ENCODE data around the gene KCNQ4. TPM values are rescaled to one million over a fixed set of nuclear protein-coding genes. Genes with fewer than 3 reads are reported as not detected.

Gene KCNQ4
- 0.06 TPM in 1 of 2 replicates, not detected in the other for total RNA-seq (2014; rRNA removed; shearing (Covaris generic))
- 0.03 TPM in 1 of 2 replicates, not detected in the other for polyA plus RNA-seq (2015; cell fraction: cytosol; rRNA removed)
- polyA plus RNA-seq (2015; cell fraction: nucleus; rRNA removed): 0.08 and 0.17 TPM in 2 replicates

- no peak for DNase-seq (ENCODE audit: low read depth)
These were observed at the start of gene KCNQ4 for GRCh38 chr1:40783001-40783905. Gene KCNQ4 (plus strand): TSS chr1:40783787. CDS start chr1:40784094, 307 bp downstream.

- DNase-seq (ENCODE audit: low read depth): no peak
These were observed 48.5 kb upstream of the KCNQ4 start for GRCh38 chr1:40734882-40735628.

GRCh38 chr1:40736085-40736531 is 47.5 kb upstream of the KCNQ4 start:
- DNase-seq (ENCODE audit: low read depth): peak; percentile 44

- DNase-seq (ENCODE audit: low read depth): no peak
These were observed 44.8 kb upstream of the KCNQ4 start for GRCh38 chr1:40738831-40739230.

- DNase-seq (ENCODE audit: low read depth): no peak
These were observed 44.1 kb upstream of the KCNQ4 start for GRCh38 chr1:40739455-40740008.

GRCh38 chr1:40740039-40740996 is 43.3 kb upstream of the KCNQ4 start:
- no peak for DNase-seq (ENCODE audit: low read depth)

GRCh38 chr1:40740997-40741736 is 42.4 kb upstream of the KCNQ4 start:
- DNase-seq (ENCODE audit: low read depth): no peak

- no peak for DNase-seq (ENCODE audit: low read depth)
These were observed 41.1 kb upstream of the KCNQ4 start for GRCh38 chr1:40742363-40743061.

GRCh38 chr1:40743452-40743851 is 40.1 kb upstream of the KCNQ4 start:
- no peak for DNase-seq (ENCODE audit: low read depth)

GRCh38 chr1:40743860-40744259 is 39.7 kb upstream of the KCNQ4 start:
- no peak for DNase-seq (ENCODE audit: low read depth)

GRCh38 chr1:40745176-40745575 is 38.4 kb upstream of the KCNQ4 start:
- no peak for DNase-seq (ENCODE audit: low read depth)

- no peak for DNase-seq (ENCODE audit: low read depth)
These were observed 37.1 kb upstream of the KCNQ4 start for GRCh38 chr1:40746344-40747090.

GRCh38 chr1:40748841-40749718 is 34.5 kb upstream of the KCNQ4 start:
- DNase-seq (ENCODE audit: low read depth): no peak

- no peak for DNase-seq (ENCODE audit: low read depth)
These were observed 33.8 kb upstream of the KCNQ4 start for GRCh38 chr1:40749817-40750216.

GRCh38 chr1:40750451-40750908 is 33.1 kb upstream of the KCNQ4 start:
- DNase-seq (ENCODE audit: low read depth): no peak

- DNase-seq (ENCODE audit: low read depth): peak; percentile 8
These were observed 31.8 kb upstream of the KCNQ4 start for GRCh38 chr1:40751802-40752201.

GRCh38 chr1:40753142-40753882 is 30.3 kb upstream of the KCNQ4 start:
- no peak for DNase-seq (ENCODE audit: low read depth)
